Transverse colon (tissue), 4 donors: Measurements from ENCODE around the gene HINT3. TPM values are rescaled to one million over a fixed set of nuclear protein-coding genes. Genes with fewer than 3 reads are reported as not detected.
"Not testable (repeated sequence)": the region's sequence is repeated elsewhere in the genome, so short reads cannot be mapped to it uniquely, and the experiment has no call there.

ENCODE experiments used
- DNase-seq: peaks from one replicate; pipeline ENCODE4 v3.0.0-alpha.2; 2019
- H3K27ac ChIP-seq, 4 donors: fragments of 200-600 bp; sonication (generic); 2 replicates each; pipeline ENCODE4 v1.5.1; 2016 to 2018; ENCODE audit warnings: inconsistent platforms in 4 of 4
- H3K27me3 ChIP-seq: fragments of 200-600 bp; sonication (generic); 2 replicates; pipeline ENCODE4 v1.5.1; 2017; ENCODE audit warnings: inconsistent platforms
- H3K36me3 ChIP-seq, 4 donors: fragments of 200-600 bp; sonication (generic); 2 replicates each; pipeline ENCODE4 v1.5.1; 2017 to 2019; ENCODE audit warnings: inconsistent platforms in 4 of 4
- H3K4me1 ChIP-seq, 4 donors: fragments of 200-600 bp; sonication (generic); 2 replicates each; pipeline ENCODE4 v1.5.1; 2017 to 2020; ENCODE audit warnings: inconsistent platforms in 4 of 4
- H3K4me3 ChIP-seq, 4 donors: fragments of 200-600 bp; sonication (generic); 1 replicate in 1 of 4; 2 replicates in 3 of 4; pipeline versions ENCODE4 v1.5.1 to v1.6.1; 2017 to 2019; ENCODE audit warnings: inconsistent platforms in 4 of 4
- H3K9me3 ChIP-seq, 2 donors: fragments of 200-600 bp; sonication (generic); 2 replicates each; pipeline ENCODE4 v1.5.1; 2017 to 2019; ENCODE audit warnings: inconsistent platforms in 2 of 2
- EP300 ChIP-seq: sonication (generic); formaldehyde crosslinking; IDR thresholded peaks from one replicate; pipeline ENCODE4 v1.6.1; 2017; ENCODE audit warnings: antibody characterized with exemption, low read depth
- POLR2A ChIP-seq: fragments of 450-650 bp; IDR thresholded peaks from one replicate; pipeline ENCODE4 v1.6.1; 2016; ENCODE audit warnings: antibody characterized with exemption, mild to moderate bottlenecking, moderate library complexity
- POLR2AphosphoS5 ChIP-seq, 3 donors: sonication (generic); formaldehyde crosslinking; IDR thresholded peaks; one replicate each; pipeline ENCODE4 v1.6.1; 2016; ENCODE audit warnings: antibody characterized with exemption in 3 of 3
- WGBS, 2 donors: methylation state at CpG; one replicate each; pipeline ENCODE4 v1.1.5; 2018; ENCODE audit warnings: low coverage in 1 of 2; 5-methylcytosine and 5-hydroxymethylcytosine counted together
- in situ Hi-C, 4 donors: fragments of 200-750 bp; cut with MboI; loops; one replicate each; pipeline versions ENCODE4 v1.15.0 to v1.15.1; 2017; ENCODE audit warnings: low sequenced_read_pairs in 3 of 4, low pct_ligation_motif_present in 1 of 4, low pct_unique_long_range_greater_than_20kb in 1 of 4
- intact Hi-C: fragments of 100-400 bp; cut with DNase I; formaldehyde crosslinking; loops from one replicate; pipeline ENCODE4 v1.15.1; 2023; ENCODE audit warnings: low total_unique reads
- total RNA-seq, 4 donors: library from RNA; depleted of rRNA; stranded (reverse); fragments of >200 nt; gene quantifications; one replicate each; pipeline ENCODE4 v1.1.0, GENCODE V29; 2016
- TF ChIP-seq, protein P1 (sequence below), 5 experiments: fragments of 200-600 bp in 3 of 5; fragments of 450-650 bp in 2 of 5; sonication (generic) in 3 of 5; IDR thresholded peaks; 1 replicate in 2 of 5; 2 replicates in 3 of 5; pipeline ENCODE4 v1.5.1; 2016 to 2017; ENCODE audit warnings: antibody characterized with exemption in 5 of 5, inconsistent platforms in 3 of 5, mild to moderate bottlenecking in 2 of 5, moderate library complexity in 1 of 5

HINT3 gene
- total RNA-seq, 4 donors from 2014 or later = 23.5 to 35.2 (median 30.7) TPM

DNA sequence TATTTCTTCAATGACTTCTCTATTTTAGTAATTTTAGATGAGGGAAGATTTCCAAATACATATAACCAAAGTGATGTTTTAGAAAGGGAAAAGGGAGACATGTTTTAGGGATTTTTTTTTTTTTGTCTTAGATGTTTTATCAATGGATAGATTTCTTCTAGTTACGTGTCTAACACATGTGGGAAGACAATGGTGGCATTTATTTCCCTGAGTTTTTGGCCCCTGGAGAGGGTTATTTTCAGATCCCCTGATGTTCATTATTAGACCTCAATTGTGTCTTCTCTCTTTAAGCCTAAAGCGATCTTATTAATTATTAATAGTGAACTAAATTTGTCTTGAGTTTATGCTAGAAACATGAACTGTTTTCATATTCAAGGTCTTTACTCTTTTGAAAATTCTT, 60.0 kb downstream of the HINT3 start:
- Histone ChIP-seq H3K4me3 (no peak overlapping the region), H3K36me3 (peaks cover 0 to 62% (median 27%) of the 10 kb centered on the region in 4 donors), H3K27ac (no peak overlapping the region), H3K9me3 (no peaks in the 10 kb centered on the region), H3K27me3 (no peaks in the 10 kb centered on the region), H3K4me1 (no peaks in the 10 kb centered on the region)
- in situ Hi-C loops = no loop called here
- intact Hi-C loops = no loop called here
- WGBS, 2 donors = 88 to 89% methylated on average over 2 of the region's 2 CpGs
- TF ChIP-seq POLR2A (no peak), EP300 (no peak), POLR2AphosphoS5 (IDR thresholded peaks at IDR 0.05) (no peak)
- TF ChIP-seq, protein P1, sequence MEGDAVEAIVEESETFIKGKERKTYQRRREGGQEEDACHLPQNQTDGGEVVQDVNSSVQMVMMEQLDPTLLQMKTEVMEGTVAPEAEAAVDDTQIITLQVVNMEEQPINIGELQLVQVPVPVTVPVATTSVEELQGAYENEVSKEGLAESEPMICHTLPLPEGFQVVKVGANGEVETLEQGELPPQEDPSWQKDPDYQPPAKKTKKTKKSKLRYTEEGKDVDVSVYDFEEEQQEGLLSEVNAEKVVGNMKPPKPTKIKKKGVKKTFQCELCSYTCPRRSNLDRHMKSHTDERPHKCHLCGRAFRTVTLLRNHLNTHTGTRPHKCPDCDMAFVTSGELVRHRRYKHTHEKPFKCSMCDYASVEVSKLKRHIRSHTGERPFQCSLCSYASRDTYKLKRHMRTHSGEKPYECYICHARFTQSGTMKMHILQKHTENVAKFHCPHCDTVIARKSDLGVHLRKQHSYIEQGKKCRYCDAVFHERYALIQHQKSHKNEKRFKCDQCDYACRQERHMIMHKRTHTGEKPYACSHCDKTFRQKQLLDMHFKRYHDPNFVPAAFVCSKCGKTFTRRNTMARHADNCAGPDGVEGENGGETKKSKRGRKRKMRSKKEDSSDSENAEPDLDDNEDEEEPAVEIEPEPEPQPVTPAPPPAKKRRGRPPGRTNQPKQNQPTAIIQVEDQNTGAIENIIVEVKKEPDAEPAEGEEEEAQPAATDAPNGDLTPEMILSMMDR (IDR thresholded peaks at IDR 0.05) = no peak
- DNase-seq = no peak

DNA sequence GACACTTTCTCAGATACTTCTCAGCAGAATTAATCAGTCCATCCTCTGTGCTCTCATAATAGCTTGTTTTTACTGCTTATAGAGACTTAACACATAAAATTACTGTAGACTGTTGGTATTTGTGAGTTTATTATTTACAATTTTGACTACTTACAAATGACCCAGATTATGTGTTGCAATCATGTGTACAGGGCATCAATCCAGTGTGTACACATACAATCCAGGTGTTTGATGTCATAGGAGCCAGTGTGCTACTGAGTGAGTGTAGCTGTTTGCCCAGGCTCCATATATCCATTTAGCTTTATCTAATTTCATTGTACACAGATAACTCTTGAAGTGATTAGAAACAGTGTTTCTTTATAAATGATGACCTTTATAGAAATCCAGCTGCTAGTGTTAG, 61.1 kb downstream of the HINT3 start:
- Histone ChIP-seq H3K36me3 (peaks cover 0 to 61% (median 29%) of the 10 kb centered on the region in 4 donors), H3K4me3 (no peak overlapping the region), H3K27ac (no peak overlapping the region), H3K4me1 (no peaks in the 10 kb centered on the region), H3K27me3 (no peaks in the 10 kb centered on the region), H3K9me3 (no peaks in the 10 kb centered on the region)
- no peak for DNase-seq
- intact Hi-C loops (no loop called here), in situ Hi-C loops (no loop called here)
- TF ChIP-seq POLR2AphosphoS5 (IDR thresholded peaks at IDR 0.05) = no peak
- TF ChIP-seq EP300 = no peak
- no peak for TF ChIP-seq POLR2A
- TF ChIP-seq, protein P1 (IDR thresholded peaks at IDR 0.05) = no peak

DNA sequence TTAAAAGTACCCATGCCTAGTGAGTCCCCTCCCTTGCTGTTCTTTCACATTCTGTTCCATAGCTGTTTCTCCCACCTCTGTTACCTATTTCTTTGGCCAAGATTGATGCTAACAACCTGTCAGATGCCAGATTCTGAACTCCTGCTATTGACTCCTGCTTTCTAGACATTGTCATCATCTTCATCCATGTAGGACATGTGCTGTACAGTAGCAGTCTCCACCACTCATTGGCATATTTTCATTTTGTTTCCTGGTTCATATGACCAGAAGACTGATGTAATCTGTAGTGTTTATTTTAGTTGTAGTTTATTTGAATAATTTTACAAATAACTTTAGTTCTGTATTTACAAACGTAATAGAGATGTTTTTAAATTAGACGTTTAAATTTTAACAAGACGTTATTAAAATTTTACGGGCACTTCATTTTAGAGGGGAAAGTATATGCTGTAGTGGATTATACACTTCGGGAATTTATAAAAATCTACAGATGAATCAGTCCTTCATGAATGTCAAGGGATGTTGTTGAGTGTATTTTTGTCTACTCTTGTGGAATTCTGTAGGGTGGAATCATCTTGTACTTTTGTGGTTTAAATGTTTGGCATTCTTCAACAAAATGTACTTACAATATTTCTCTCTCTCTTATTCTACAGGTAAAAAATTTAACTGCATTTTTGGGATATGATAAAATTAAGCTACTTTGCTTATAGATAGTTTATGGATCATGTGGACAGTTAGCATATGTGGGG, 63.9 kb downstream of the HINT3 start:
- WGBS, 2 donors = 86 to 91% methylated on average over 5 of the region's 5 CpGs
- no peak overlapping the region for H3K4me3 ChIP-seq
- H3K27ac ChIP-seq = no peak overlapping the region
- TF ChIP-seq EP300 = no peak
- no peak for TF ChIP-seq POLR2A
- TF ChIP-seq POLR2AphosphoS5 (IDR thresholded peaks at IDR 0.05) = no peak
- TF ChIP-seq, protein P1 (IDR thresholded peaks at IDR 0.05) = no peak
- H3K36me3 ChIP-seq = peaks cover 0 to 49% (median 22%) of the 10 kb centered on the region in 4 donors
- no peak for DNase-seq
- H3K9me3 ChIP-seq = no peaks in the 10 kb centered on the region
- no peaks in the 10 kb centered on the region for H3K27me3 ChIP-seq
- intact Hi-C loops (loop anchor here (5.0 kb wide), 1 partner anchor 1232 kb away; no protein-coding TSS in a partner anchor), in situ Hi-C loops (no loop called here)
- H3K4me1 ChIP-seq = no peaks in the 10 kb centered on the region

DNA sequence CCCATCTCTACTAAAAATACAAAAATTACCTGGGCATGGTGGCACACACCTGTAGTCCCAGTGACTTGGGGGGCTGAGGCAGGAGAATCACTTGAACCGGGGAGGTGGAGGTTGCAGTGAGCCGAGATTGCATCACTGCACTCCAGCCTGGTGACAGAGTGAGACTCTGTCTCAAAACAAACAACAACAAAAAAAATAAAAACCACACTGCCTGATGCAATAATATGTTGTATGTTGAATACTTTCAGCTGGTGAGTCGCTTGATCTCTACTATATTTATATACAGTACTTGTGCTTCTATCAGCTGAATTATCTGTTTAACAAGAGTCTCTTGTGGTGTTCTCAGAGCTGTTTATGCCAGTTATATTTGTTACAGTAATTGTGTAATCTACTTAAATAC, 66.9 kb downstream of the HINT3 start:
- intact Hi-C loops = loop anchor here (5.0 kb wide), 1 partner anchor 1229 kb away; no protein-coding TSS in a partner anchor
- H3K27ac ChIP-seq, H3K9me3 ChIP-seq, H3K4me3 ChIP-seq, in situ Hi-C loops, DNase-seq, H3K4me1 ChIP-seq, H3K27me3 ChIP-seq: not testable (repeated sequence)
- 87 to 88% methylated on average over 3 of the region's 3 CpGs for WGBS, 2 donors
- peaks cover 0 to 64% (median 18%) of the 10 kb centered on the region in 4 donors for H3K36me3 ChIP-seq
